GM18517 (cell line): ENCODE measurements around the gene KBTBD8.

Experiments used
- ATAC-seq: cut with Tn5 transposase; IDR thresholded peaks from one replicate; pipeline ENCODE4 v1.9.1; 2021; ENCODE audit warnings: mild to moderate bottlenecking, moderate library complexity; ENCODE audit not compliant: unreplicated experiment

KBTBD8 gene

DNA sequence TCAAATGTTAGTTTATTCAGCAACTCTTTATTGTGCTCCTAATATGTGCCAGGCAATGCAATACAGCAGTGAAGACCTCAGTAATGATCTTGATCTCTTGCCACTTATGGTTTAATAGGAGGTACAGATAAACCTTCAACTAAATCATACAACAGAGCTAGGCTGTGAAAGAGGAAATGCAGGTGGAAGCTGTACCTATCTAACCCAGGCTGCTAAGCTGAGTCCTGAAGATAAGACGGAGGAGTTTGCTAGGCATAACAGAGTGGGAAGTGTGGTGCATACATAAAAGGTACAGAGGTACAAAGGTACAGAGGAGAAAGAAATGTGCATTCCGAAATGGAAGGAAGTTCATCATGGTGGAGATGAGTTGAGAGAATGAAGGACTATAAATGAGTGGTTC lies 35.0 kb downstream of the KBTBD8 start:
- no peak for ATAC-seq

DNA sequence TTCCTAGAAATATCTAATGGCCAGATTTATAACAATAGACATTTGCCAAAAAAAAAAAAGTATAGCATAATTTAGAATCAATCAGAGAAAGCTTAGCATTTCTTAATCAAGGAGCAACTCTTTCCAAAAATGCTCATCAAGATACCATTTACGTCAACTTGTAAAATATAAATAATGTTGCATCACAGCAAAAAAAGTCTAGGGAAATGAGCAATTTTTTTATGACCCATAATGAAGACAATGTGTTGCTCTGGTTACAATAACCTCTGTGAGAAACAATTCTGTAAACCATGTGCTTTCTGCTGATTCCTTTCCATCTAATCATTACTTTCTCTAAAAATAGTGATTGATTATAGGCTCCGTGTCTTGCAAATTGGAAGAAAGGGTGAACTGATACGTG lies 36.3 kb downstream of the KBTBD8 start:
- ATAC-seq = no peak

DNA sequence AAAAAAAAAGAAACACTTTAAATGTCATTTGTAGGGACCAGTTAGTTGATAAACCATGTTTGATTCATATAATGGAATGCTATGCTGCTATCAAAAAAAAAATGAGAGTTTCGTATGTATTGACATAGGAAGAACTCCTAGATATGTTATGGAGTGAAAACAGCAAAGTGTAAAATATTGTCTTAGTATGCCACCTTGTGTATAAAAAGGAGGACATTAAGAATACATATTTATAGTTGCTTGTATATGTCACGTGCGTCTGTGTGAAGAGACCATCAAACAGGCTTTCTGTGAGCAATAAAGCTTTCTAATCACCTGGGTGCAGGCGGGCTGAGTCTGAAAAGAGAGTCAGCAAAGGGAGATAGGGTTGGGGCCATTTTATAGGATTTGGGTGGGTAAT lies 39.5 kb downstream of the KBTBD8 start:
- no peak for ATAC-seq

DNA sequence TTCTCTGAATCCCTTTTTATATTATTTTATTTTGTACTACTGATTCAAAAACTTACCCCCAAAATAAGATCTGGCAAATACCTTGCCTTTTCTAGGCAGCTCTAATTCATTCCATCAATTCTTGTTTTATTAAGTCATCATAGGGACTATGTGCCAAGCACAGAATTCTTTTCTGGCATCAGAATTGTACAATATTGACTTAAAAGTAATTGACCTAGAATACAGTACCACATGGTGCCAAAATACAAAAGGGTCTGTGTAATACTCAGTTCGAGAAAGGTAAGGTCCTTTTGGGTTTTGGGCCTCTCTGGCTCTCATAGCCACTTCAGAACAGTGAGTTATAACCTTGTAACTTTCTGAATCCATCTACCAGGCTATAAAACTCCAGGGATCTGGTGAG lies 46.2 kb downstream of the KBTBD8 start:
- ATAC-seq = no peak

DNA sequence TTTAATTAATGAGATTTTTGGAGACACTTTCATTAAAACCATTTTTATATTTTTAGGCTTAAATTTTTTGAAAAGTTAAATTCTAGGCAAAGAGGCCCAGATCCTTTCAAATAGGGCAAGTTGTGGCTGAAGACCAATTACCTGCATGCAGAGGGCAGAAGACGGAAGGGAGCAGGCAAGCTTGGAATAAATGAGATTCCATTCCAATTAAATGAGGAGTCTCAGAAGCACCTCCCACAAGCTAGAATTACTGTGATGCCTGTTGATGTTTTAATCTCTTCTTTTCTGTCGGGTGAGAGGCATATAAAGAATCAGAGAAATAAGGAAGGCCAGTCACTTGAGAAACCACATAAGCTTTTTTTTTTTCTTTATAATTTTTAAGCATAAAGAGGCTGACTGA lies 46.8 kb downstream of the KBTBD8 start:
- no peak for ATAC-seq

DNA sequence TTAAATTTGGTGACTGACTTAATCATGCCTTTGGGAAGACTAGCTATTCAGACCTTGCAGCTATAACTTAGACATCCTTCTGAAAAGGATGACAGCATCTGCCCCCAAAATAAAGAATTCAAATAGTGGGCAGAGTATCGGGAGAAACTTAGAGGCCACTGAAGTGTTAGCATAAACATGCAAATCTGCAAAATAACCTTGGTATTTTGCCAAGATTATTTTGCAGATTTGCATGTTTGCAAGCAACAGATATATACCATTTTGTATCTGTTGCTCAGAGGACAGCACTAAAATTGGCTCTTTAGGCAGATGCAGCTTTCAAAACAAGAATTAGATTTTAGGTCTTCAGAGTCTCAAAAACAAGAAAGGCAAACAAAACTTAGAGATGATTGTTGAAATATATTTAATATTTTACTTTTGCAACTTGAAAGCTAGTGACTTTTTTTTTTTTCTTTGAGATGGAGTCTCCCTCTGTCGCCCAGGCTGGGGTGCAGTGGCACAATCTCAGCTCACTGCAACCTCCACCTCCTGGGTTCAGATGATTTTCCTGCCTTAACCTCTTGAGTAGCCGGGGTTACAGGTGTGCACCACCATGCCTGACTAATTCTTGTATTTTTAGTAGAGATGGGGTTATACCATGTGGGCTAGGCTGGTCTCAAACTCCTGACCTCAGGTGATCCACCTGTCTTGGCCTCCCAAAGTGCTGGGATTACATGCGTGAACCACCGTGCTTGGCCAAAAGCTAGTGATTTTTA lies 47.8 kb downstream of the KBTBD8 start:
- ATAC-seq = no peak

DNA sequence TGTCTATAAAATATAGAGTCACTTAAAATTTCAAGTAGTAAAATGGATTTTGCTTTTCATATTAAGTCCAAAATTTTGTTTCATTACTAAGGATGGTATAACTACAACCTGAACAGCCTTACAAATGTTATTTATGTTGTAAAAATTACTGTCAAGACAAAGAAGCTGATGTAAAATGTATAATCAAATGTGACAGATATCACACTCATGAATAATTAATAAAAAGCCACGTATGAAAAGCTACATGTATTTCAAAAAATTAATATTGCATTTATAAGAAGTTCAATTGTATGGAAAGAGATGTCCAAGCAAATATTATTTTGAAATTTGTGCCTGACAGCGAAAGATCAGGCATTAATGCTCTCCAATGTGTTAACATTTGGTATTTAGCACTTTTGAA lies 48.9 kb downstream of the KBTBD8 start:
- no peak for ATAC-seq

DNA sequence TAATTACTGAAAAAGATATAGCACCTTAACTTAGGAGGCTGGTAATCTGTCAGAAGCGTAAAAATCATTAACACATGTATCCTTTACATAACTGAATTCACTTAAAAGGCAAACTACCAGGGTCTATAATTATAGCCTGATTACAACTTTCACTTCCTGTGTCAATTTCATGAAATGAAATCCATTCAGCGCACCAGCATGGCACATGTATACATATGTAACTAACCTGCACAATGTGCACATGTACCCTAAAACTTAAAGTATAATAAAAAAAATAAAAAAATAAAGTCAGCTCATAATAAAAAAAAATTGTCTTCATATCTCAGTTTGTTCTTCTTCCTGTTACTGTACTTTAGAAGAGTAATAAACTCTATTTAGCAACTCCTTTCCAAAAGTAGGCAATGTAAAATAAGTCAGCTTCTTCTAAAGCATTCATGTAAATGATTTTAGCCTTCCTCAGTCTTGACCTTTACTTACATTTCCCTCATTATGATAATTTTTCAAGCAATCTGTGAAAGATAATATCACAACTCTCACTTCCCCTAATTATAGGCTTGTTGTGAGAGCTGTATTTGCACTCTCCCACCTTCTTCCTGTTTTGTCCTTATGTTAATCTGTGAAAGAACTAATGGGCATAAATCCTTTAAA lies 50.1 kb downstream of the KBTBD8 start:
- ATAC-seq = peak; percentile 99

DNA sequence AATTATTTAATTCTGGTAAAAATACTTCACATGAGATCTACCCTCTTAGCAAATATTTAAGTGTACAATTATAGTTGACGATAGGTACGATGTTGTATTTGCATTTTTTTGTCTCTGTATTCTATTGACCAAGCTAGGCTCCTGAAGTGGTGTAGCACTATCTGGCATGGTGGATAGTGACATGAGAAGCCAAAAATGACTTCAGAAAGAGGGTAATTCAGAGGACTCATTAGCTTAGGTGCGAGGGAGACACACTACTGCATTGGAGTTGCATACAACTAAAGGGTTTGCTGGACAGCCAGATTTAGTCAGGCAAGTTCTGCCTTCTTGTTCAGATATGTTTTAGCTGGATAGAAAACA lies 50.6 kb downstream of the KBTBD8 start:
- peak; percentile 60 for ATAC-seq

DNA sequence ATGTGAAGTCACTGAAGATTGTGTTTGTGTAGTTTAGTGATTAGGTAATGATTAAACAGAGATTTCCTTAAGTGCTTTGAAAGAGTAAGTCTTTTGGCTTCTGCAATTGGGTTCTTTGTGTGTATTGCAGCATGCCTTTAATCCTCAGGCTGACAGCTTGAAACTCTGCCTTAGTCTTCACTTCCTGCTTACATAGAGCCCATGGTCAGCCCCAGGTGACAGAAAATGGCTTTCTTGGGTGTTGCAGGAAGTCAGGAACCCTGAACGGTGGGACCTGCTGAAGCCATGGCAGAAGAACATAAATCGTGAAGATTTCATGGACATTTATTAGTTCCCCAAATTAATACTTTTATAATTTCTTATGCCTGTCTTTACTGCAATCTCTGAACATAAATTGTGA lies 61.3 kb downstream of the KBTBD8 start:
- ATAC-seq = no peak
